HEK293 (cell line): ENCODE data around the gene TTF2.

ENCODE experiments used
- BCL11B ChIP-seq: fragments of 450-650 bp; formaldehyde crosslinking; IDR thresholded peaks from 2 replicates; pipeline ENCODE4 v1.5.1; 2016; ENCODE audit warnings: low read depth, missing biosample characterization, missing genetic modification characterization
- GLI2 ChIP-seq: fragments of 450-650 bp; formaldehyde crosslinking; IDR thresholded peaks from 2 replicates; pipeline ENCODE4; 2017; ENCODE audit warnings: missing biosample characterization, missing genetic modification characterization, low read depth, borderline replicate concordance
- GLIS1 ChIP-seq: fragments of 450-650 bp; formaldehyde crosslinking; IDR thresholded peaks from 2 replicates; pipeline ENCODE4 v1.5.1; 2016; ENCODE audit warnings: missing biosample characterization, missing genetic modification characterization
- HOXC10 ChIP-seq: sonication (generic); formaldehyde crosslinking; IDR thresholded peaks from 2 replicates; pipeline ENCODE4 v1.8.1; 2023; ENCODE audit warnings: mild to moderate bottlenecking, missing genetic modification reagents
- HOXD13 ChIP-seq: sonication (generic); formaldehyde crosslinking; IDR thresholded peaks from 2 replicates; pipeline ENCODE4 v1.8.0; 2022; ENCODE audit warnings: missing genetic modification reagents, borderline replicate concordance
- KLF7 ChIP-seq: fragments of 450-650 bp; formaldehyde crosslinking; IDR thresholded peaks from 2 replicates; pipeline ENCODE4 v1.5.1; 2016; ENCODE audit warnings: missing biosample characterization, missing genetic modification characterization, borderline replicate concordance
- MZF1 ChIP-seq: fragments of 450-650 bp; formaldehyde crosslinking; IDR thresholded peaks from 2 replicates; pipeline ENCODE4 v1.5.1; 2017; ENCODE audit warnings: missing biosample characterization, missing genetic modification characterization, borderline replicate concordance
- PRDM1 ChIP-seq: fragments of 450-650 bp; formaldehyde crosslinking; IDR thresholded peaks from 2 replicates; pipeline ENCODE4; 2016; ENCODE audit warnings: missing biosample characterization, missing genetic modification characterization
- PRDM2 ChIP-seq: fragments of 450-650 bp; formaldehyde crosslinking; IDR thresholded peaks from 2 replicates; pipeline ENCODE4 v1.5.1; 2016; ENCODE audit warnings: missing biosample characterization, missing genetic modification characterization, borderline replicate concordance
- REPIN1 ChIP-seq: fragments of 450-650 bp; formaldehyde crosslinking; IDR thresholded peaks from 2 replicates; pipeline ENCODE4 v1.5.1; 2017; ENCODE audit warnings: missing biosample characterization, missing genetic modification characterization, low read depth
- SALL2 ChIP-seq: fragments of 450-650 bp; formaldehyde crosslinking; IDR thresholded peaks from 2 replicates; pipeline ENCODE4 v1.5.0; 2017; ENCODE audit warnings: missing biosample characterization, mild to moderate bottlenecking, missing genetic modification characterization, borderline replicate concordance
- SETDB1 ChIP-seq: IDR thresholded peaks from one replicate; pipeline ENCODE4 v1.6.1; 2017; ENCODE audit warnings: mild to moderate bottlenecking, low read length, moderate library complexity, mixed read lengths; ENCODE audit not compliant: insufficient read length
- TCF7L2 ChIP-seq: IDR thresholded peaks from 2 replicates; pipeline ENCODE4 v1.6.1; 2011; ENCODE audit warnings: low read depth, mild to moderate bottlenecking, inconsistent platforms, low read length, moderate library complexity, borderline replicate concordance
- ZBTB44 ChIP-seq: fragments of 450-650 bp; IDR thresholded peaks from 2 replicates; pipeline ENCODE4 v1.5.1; 2018; ENCODE audit warnings: missing biosample characterization, mild to moderate bottlenecking, missing genetic modification characterization
- ZIC2 ChIP-seq: fragments of 450-650 bp; formaldehyde crosslinking; IDR thresholded peaks from 2 replicates; pipeline ENCODE4 v1.5.1; 2016; ENCODE audit warnings: missing biosample characterization, missing genetic modification characterization
- ZNF112 ChIP-seq: fragments of 450-650 bp; formaldehyde crosslinking; IDR thresholded peaks from 2 replicates; pipeline ENCODE4 v1.5.0; 2017; ENCODE audit warnings: missing biosample characterization, missing genetic modification characterization
- ZNF16 ChIP-seq: fragments of 450-650 bp; formaldehyde crosslinking; IDR thresholded peaks from 2 replicates; pipeline ENCODE4 v1.5.1; 2016; ENCODE audit warnings: low read depth, missing biosample characterization, missing genetic modification characterization
- ZNF18 ChIP-seq: fragments of 450-650 bp; formaldehyde crosslinking; IDR thresholded peaks from 2 replicates; pipeline ENCODE4 v1.5.1; 2016; ENCODE audit warnings: missing biosample characterization, missing genetic modification characterization
- ZNF2 ChIP-seq: fragments of 450-650 bp; formaldehyde crosslinking; IDR thresholded peaks from 2 replicates; pipeline ENCODE4 v1.5.1; 2016; ENCODE audit warnings: missing biosample characterization, missing genetic modification characterization
- ZNF239 ChIP-seq: fragments of 450-650 bp; formaldehyde crosslinking; IDR thresholded peaks from 2 replicates; pipeline ENCODE4 v1.5.1; 2016; ENCODE audit warnings: missing biosample characterization, missing genetic modification characterization
- ZNF37A ChIP-seq: fragments of 450-650 bp; IDR thresholded peaks from 2 replicates; pipeline ENCODE4 v1.5.1; 2018; ENCODE audit warnings: missing biosample characterization, missing genetic modification characterization
- ZNF394 ChIP-seq: fragments of 450-650 bp; formaldehyde crosslinking; IDR thresholded peaks from 2 replicates; pipeline ENCODE4 v1.5.1; 2016; ENCODE audit warnings: missing biosample characterization, missing genetic modification characterization, mild to moderate bottlenecking, moderate library complexity, borderline replicate concordance
- ZNF48 ChIP-seq: fragments of 450-650 bp; formaldehyde crosslinking; IDR thresholded peaks from 2 replicates; pipeline ENCODE4 v1.5.1; 2016; ENCODE audit warnings: missing biosample characterization, missing genetic modification characterization
- ZNF548 ChIP-seq: fragments of 450-650 bp; formaldehyde crosslinking; IDR thresholded peaks from 2 replicates; pipeline ENCODE4 v1.5.1; 2016; ENCODE audit warnings: missing biosample characterization, missing genetic modification characterization
- ZNF558 ChIP-seq: fragments of 450-650 bp; formaldehyde crosslinking; IDR thresholded peaks from 2 replicates; pipeline ENCODE4 v1.5.1; 2016; ENCODE audit warnings: missing biosample characterization, missing genetic modification characterization
- ZNF600 ChIP-seq: fragments of 450-650 bp; formaldehyde crosslinking; IDR thresholded peaks from 2 replicates; pipeline ENCODE4 v1.5.1; 2016; ENCODE audit warnings: missing biosample characterization, missing genetic modification characterization
- ZNF610 ChIP-seq: fragments of 450-650 bp; formaldehyde crosslinking; IDR thresholded peaks from 2 replicates; pipeline ENCODE4 v1.5.1; 2016; ENCODE audit warnings: missing biosample characterization, missing genetic modification characterization, borderline replicate concordance
- ZNF704 ChIP-seq: fragments of 450-650 bp; formaldehyde crosslinking; IDR thresholded peaks from 2 replicates; pipeline ENCODE4 v1.5.1; 2016; ENCODE audit warnings: missing biosample characterization, missing genetic modification characterization
- ZNF792 ChIP-seq: fragments of 450-650 bp; formaldehyde crosslinking; IDR thresholded peaks from 2 replicates; pipeline ENCODE4 v1.5.1; 2016; ENCODE audit warnings: missing biosample characterization, missing genetic modification characterization
- ZNF830 ChIP-seq: fragments of 450-650 bp; IDR thresholded peaks from 2 replicates; pipeline ENCODE4 v1.5.0; 2018; ENCODE audit warnings: missing biosample characterization, missing genetic modification characterization, low read depth, mild to moderate bottlenecking, moderate library complexity

The TTF2 gene

GRCh38 chr1:117146575-117147340, 86.6 kb downstream of the TTF2 start (continued):
- TF ChIP-seq ZNF18 (tag by site-specific recombination) (no peak), ZNF600 (tag by site-specific recombination) (no peak), ZBTB44 (no peak), ZNF37A (no peak), SALL2 (tag by site-specific recombination) (no peak), ZNF830 (tag by site-specific recombination) (no peak), ZNF48 (no peak), ZNF2 (no peak), TCF7L2 (no peak), ZNF610 (tag by site-specific recombination) (no peak), ZIC2 (tag by site-specific recombination) (peak; percentile 60), ZNF558 (peak; percentile 26; the same call in 1 of the 2 replicates), BCL11B (tag by site-specific recombination) (no peak), MZF1 (no peak), ZNF112 (tag by site-specific recombination) (no peak), ZNF792 (tag by site-specific recombination) (no peak), ZNF704 (tag by site-specific recombination) (no peak), REPIN1 (tag by site-specific recombination) (no peak), KLF7 (tag by site-specific recombination) (no peak), SETDB1 (no peak), HOXD13 (peak; percentile 80), ZNF394 (tag by site-specific recombination) (no peak), HOXC10 (no peak), PRDM1 (tag by site-specific recombination) (no peak), GLIS1 (peak; percentile 91), ZNF548 (tag by site-specific recombination) (no peak), ZNF239 (tag by site-specific recombination) (no peak), GLI2 (no peak), ZNF16 (tag by site-specific recombination) (no peak), PRDM2 (tag by site-specific recombination) (no peak)
